ENCODE data around the gene RHOV.

The RHOV gene

GRCh38 chr15:40899536-40900207 lies 25.6 kb upstream of the RHOV start:
- Mint-ChIP-seq H3K36me3 (ENCODE audit: insufficient read depth) (peaks cover 46% of the 10 kb centered on the region), H3K9me3 (no peaks in the 10 kb centered on the region), H3K27ac (ENCODE audit: low read depth) (no peak overlapping the region), H3K4me1 (peaks cover 34% of the 10 kb centered on the region), H3K4me3 (no peak overlapping the region), H3K27me3 (no peaks in the 10 kb centered on the region)
- ATAC-seq (replicated peaks; ENCODE audit: extremely low read depth, poor library complexity, severe bottlenecking) (no peak), DNase-seq (ENCODE audit: low spot score in 2 of 2) (no peak)

GRCh38 chr15:40894681-40895448 lies 20.8 kb upstream of the RHOV start:
- Mint-ChIP-seq H3K4me3 (peak overlapping the region; percentile 100), H3K4me1 (peaks cover 34% of the 10 kb centered on the region), H3K27me3 (no peaks in the 10 kb centered on the region), H3K27ac (ENCODE audit: low read depth) (peak overlapping the region; percentile 99), H3K9me3 (no peaks in the 10 kb centered on the region), H3K36me3 (ENCODE audit: insufficient read depth) (peaks cover 27% of the 10 kb centered on the region)
- DNase-seq (ENCODE audit: low spot score in 2 of 2) (peak; percentile 41 to 42), ATAC-seq (replicated peaks; ENCODE audit: extremely low read depth, poor library complexity, severe bottlenecking) (peak; percentile 70)

DNA sequence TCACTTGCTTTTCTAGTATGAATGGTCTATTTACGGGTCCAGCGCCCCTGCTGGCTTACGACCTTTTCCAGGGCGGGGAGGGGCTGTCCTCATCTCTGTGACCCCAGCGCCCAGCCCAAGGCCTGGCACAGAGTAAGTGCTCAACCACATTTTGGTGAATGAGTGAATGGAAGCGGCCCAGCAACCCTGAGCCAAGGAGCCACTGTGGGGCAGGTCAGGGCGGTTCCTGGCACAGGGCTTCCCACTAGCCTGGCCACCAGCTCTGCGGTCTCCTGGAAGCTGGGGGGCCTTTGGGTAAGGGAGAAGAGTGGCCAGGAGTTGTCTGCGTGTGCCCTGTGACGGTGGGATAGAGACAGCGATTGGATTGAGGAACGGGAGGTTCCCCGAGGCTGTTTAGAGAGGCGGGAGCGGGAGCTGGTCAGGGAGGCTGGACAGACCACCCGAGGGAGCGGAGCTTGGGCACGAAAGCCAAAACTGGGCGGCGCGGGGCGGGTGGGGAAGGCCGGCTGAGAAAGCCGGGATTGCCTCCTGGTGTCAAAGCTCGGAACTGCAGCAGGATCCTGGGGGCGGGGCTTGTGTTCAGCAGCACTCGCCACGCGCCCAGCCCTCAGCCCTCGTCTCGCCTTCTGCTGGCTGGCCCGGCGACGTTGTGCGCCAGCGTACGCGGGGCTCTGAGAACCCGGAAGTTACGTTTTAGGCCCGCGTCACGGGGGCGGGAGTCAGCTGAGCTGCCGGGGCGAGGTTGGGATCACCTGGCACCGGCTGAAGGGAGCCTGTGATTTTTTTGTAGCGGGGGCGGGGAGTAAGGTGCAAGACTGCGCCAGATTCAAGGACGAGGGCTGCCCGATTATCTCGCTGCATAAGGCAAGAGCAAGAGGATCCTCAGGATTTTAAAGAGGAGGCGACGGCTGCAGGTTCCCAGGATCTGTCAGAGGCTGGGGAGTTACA lies 20.0 kb upstream of the RHOV start, which contains the start of gene VPS18:
TSS of gene VPS18 (plus strand) at position 718 of the 948 bp plus-strand sequence. CDS start 319 bp downstream, outside the sequence.
- H3K4me3 Mint-ChIP-seq, result peak within 1 kb of the TSS; percentile 100
- ATAC-seq (replicated peaks; ENCODE audit: extremely low read depth, poor library complexity, severe bottlenecking) (peak; percentile 98), DNase-seq (ENCODE audit: low spot score in 2 of 2) (peak; percentile 97 to 100)
- H3K27ac Mint-ChIP-seq (ENCODE audit: low read depth), result peak within 1 kb of the TSS; percentile 99
- H3K36me3 Mint-ChIP-seq (ENCODE audit: insufficient read depth), result peaks cover 26% of the 10 kb centered on the region
- peaks cover 34% of the 10 kb centered on the region for H3K4me1 Mint-ChIP-seq
- no peaks in the 10 kb centered on the region for H3K27me3 Mint-ChIP-seq
- no peaks in the 10 kb centered on the region for H3K9me3 Mint-ChIP-seq

DNA sequence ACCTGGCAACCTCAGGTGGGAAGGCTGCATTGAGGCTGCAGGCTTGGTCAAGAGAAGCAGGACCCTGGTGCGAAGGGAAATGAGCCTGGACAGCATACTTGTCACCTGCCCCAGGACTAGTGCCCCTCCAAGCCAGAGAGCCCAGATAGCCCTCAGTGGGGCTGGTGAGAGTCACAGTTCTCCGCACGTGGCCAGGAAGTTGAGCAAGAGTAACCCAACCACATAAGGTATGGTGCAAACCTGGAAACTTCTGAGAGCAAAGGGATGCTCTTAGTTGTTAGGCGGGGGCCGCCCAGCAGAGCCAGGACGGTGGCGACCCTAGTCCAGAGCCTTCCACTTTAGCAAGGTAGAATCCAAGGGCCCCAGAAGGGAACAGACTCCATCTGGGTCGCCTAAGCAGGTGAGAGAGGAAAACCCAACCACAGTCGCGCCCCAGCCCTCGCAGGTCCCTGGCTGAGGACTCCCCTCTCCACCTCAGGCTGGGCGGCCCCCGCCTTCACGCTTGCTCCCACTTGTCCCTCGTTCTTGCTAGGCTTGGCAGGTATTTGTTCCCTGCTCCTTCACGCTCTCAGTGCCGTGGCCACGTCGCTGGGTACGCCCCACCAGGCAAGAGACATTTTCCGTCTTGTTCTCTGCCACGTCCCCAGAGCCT lies 19.1 kb upstream of the RHOV start:
- DNase-seq (ENCODE audit: low spot score in 2 of 2), result no peak
- Mint-ChIP-seq H3K27me3 (no peaks in the 10 kb centered on the region), H3K36me3 (ENCODE audit: insufficient read depth) (peaks cover 22% of the 10 kb centered on the region), H3K9me3 (no peaks in the 10 kb centered on the region), H3K4me1 (peaks cover 34% of the 10 kb centered on the region), H3K27ac (ENCODE audit: low read depth) (peak overlapping the region; percentile 99), H3K4me3 (peak overlapping the region; percentile 100)
- ATAC-seq (replicated peaks; ENCODE audit: extremely low read depth, poor library complexity, severe bottlenecking), result no peak

GRCh38 chr15:40892447-40893012 lies 18.5 kb upstream of the RHOV start:
- Mint-ChIP-seq H3K4me1 (peaks cover 34% of the 10 kb centered on the region), H3K9me3 (no peaks in the 10 kb centered on the region)

DNA sequence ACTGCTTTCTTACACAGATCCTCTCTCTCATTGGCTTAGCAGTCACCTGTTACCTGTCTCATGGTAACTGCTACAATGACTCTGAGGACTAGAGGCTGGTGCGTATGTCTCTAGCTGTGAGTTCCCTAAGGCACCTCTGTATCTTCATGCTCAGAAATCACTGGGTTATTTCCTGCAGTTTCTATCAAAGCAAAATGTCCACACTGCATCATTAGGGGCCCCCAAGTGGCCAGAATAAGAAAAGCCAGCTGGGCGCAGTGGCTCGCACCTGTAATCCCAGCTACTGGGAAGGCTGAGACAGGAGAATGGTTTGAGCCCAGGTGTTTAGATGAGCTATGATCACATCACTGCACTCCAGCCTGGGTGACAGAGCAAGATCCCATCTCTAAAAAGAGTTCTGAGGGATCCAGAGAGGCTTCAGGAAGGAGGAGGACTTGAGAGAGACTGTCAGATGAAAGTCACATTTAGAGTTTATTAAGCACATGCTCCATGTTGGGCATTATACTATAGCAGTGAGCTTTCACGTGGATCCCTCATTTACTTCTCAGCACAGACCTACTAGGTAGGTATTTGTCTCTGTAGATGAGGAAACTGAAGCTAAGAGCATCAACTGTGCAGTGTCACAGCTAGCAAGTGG lies 17.9 kb upstream of the RHOV start:
- Mint-ChIP-seq H3K36me3 (ENCODE audit: insufficient read depth) (peaks cover 14% of the 10 kb centered on the region), H3K27me3 (no peaks in the 10 kb centered on the region), H3K4me3 (peak overlapping the region; percentile 19), H3K9me3 (no peaks in the 10 kb centered on the region), H3K4me1 (peaks cover 34% of the 10 kb centered on the region), H3K27ac (ENCODE audit: low read depth) (no peak overlapping the region)
- DNase-seq (ENCODE audit: low spot score in 2 of 2) (no peak), ATAC-seq (replicated peaks; ENCODE audit: extremely low read depth, poor library complexity, severe bottlenecking) (no peak)

More at GRCh38 chr15:40892447-40893012, 18.5 kb upstream of the RHOV start:
- DNase-seq (ENCODE audit: low spot score in 2 of 2) (no peak), ATAC-seq (replicated peaks; ENCODE audit: extremely low read depth, poor library complexity, severe bottlenecking) (no peak)
- Mint-ChIP-seq H3K27me3 (no peaks in the 10 kb centered on the region), H3K27ac (ENCODE audit: low read depth) (no peak overlapping the region), H3K4me3 (no peak overlapping the region), H3K36me3 (ENCODE audit: insufficient read depth) (peaks cover 17% of the 10 kb centered on the region)

DNA sequence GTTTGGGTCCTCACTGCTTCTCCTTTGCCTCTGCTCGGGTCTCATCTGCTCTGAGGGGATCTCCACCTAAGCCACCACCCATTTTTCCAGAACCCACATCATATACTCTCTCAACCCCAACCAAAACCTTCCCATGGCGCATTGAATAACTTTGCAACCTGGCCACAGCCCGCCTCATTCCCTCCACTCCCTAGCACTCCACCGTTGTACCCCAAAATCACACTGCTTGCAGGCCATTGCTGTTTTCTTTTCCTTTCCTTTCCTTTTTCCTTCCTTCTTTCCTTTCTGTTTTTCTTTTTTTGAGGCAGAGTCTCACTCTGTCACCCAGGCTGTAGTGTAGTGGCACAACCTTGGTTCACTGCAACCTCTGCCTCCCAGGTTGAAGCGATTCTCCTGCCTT lies 17.1 kb upstream of the RHOV start:
- peaks cover 9% of the 10 kb centered on the region for H3K36me3 Mint-ChIP-seq (ENCODE audit: insufficient read depth)
- no peaks in the 10 kb centered on the region for H3K9me3 Mint-ChIP-seq
- no peak overlapping the region for H3K27ac Mint-ChIP-seq (ENCODE audit: low read depth)
- peaks cover 33% of the 10 kb centered on the region for H3K4me1 Mint-ChIP-seq
- no peak overlapping the region for H3K4me3 Mint-ChIP-seq
- no peaks in the 10 kb centered on the region for H3K27me3 Mint-ChIP-seq
- DNase-seq (ENCODE audit: low spot score in 2 of 2) (no peak), ATAC-seq (replicated peaks; ENCODE audit: extremely low read depth, poor library complexity, severe bottlenecking) (no peak)

DNA sequence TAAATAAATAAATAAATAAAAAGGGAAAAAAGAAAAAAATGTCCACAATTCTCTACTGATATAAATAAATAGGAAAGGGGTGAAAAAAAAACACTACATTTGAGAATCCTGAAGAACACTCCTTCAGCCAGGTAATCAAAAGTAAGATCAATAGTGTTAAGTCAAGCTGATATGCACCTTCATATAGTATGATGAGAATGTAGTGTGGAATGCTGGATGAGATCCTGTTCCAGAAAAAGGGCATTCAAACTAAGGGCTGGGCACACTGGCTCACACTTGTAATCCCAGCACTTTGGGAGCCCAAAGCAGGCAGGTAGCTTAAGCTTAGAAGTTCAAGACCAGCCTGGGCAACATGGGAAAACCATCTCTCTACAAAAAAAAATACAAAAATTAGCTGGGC lies 15.1 kb upstream of the RHOV start:
- Mint-ChIP-seq H3K9me3 (no peaks in the 10 kb centered on the region), H3K4me3 (no peak overlapping the region), H3K27ac (ENCODE audit: low read depth) (no peak overlapping the region), H3K4me1 (peaks cover 27% of the 10 kb centered on the region), H3K27me3 (peaks cover 8% of the 10 kb centered on the region), H3K36me3 (ENCODE audit: insufficient read depth) (peaks cover 1% of the 10 kb centered on the region)
- ATAC-seq (replicated peaks; ENCODE audit: extremely low read depth, poor library complexity, severe bottlenecking) (no peak), DNase-seq (ENCODE audit: low spot score in 2 of 2) (no peak)

DNA sequence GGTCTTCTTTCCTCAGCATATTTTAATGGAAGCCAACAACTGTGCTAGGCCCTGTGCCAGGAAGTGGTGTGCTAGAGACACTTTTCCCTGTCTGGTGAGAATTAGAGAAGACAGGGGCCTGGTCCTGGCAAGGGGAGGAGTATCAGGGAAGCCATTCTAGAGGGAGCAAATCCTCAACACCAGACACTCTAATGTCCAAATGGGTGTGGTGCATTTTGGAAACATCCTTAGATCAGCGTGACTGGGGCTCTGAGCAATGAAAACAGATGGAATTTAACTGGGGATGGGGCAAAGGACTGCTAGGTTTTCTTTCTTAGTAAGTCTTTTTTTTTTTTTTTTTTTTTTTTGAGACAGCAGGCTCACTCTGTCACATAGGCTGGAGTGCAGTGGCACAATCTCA lies 12.6 kb upstream of the RHOV start:
- ATAC-seq (replicated peaks; ENCODE audit: extremely low read depth, poor library complexity, severe bottlenecking) (no peak), DNase-seq (ENCODE audit: low spot score in 2 of 2) (no peak)
- Mint-ChIP-seq H3K4me3 (no peak overlapping the region), H3K36me3 (ENCODE audit: insufficient read depth) (peaks cover 1% of the 10 kb centered on the region), H3K9me3 (no peaks in the 10 kb centered on the region), H3K27me3 (peaks cover 8% of the 10 kb centered on the region), H3K4me1 (peaks cover 14% of the 10 kb centered on the region), H3K27ac (ENCODE audit: low read depth) (no peak overlapping the region)

GRCh38 chr15:40881351-40881750 lies 7.3 kb upstream of the RHOV start:
- H3K9me3 Mint-ChIP-seq, result no peaks in the 10 kb centered on the region
- no peak for ATAC-seq (replicated peaks; ENCODE audit: extremely low read depth, poor library complexity, severe bottlenecking)
- DNase-seq (ENCODE audit: low spot score in 2 of 2), result no peak
- peaks cover 8% of the 10 kb centered on the region for H3K27me3 Mint-ChIP-seq
- H3K27ac Mint-ChIP-seq (ENCODE audit: low read depth), result no peak overlapping the region
- H3K36me3 Mint-ChIP-seq (ENCODE audit: insufficient read depth), result peaks cover 1% of the 10 kb centered on the region
- peaks cover 13% of the 10 kb centered on the region for H3K4me1 Mint-ChIP-seq
- H3K4me3 Mint-ChIP-seq, result no peak overlapping the region

DNA sequence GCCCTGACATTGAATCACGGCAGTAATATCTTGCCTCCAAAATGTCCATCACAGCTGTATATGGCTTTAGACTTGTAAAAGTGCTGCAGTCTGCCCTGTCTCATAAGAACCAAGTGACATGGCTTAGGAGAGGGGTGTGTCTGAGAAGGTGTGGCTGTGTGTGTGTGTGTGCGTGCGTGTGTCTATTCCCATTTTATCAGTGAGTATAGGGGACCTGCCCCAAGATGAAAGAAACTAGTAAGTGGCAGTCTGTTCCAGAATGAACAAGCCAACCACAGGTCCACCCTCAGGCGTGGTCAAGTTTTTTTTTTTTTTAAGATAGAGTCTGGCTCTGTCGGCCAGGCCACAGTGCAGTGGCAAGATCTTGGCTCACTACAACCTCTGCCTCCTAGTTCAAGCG lies 5.6 kb upstream of the RHOV start:
- Mint-ChIP-seq H3K4me1 (peaks cover 5% of the 10 kb centered on the region), H3K36me3 (ENCODE audit: insufficient read depth) (peaks cover under 1% of the 10 kb centered on the region), H3K27ac (ENCODE audit: low read depth) (no peak overlapping the region), H3K4me3 (no peak overlapping the region), H3K27me3 (peaks cover under 1% of the 10 kb centered on the region), H3K9me3 (no peaks in the 10 kb centered on the region)
- DNase-seq (ENCODE audit: low spot score in 2 of 2), result no peak
- no peak for ATAC-seq (replicated peaks; ENCODE audit: extremely low read depth, poor library complexity, severe bottlenecking)
